Measurements from ENCODE around the gene SLC25A45.

The SLC25A45 gene

GRCh38 chr11:65403607-65404121 is 21.2 kb upstream of the SLC25A45 start:
- peak; percentile 88 for DNase-seq

- no peak for DNase-seq
Observed at GRCh38 chr11:65402790-65403189, 20.3 kb upstream of the SLC25A45 start.

GRCh38 chr11:65401803-65402248 is 19.4 kb upstream of the SLC25A45 start:
- DNase-seq, result no peak

- DNase-seq, result no peak
Observed at GRCh38 chr11:65401073-65401802, 18.8 kb upstream of the SLC25A45 start.

- DNase-seq, result no peak
Observed at GRCh38 chr11:65400307-65401072, 18.0 kb upstream of the SLC25A45 start.

- DNase-seq, result no peak
Observed at GRCh38 chr11:65399845-65400244, 17.4 kb upstream of the SLC25A45 start.

GRCh38 chr11:65399249-65399648 is 16.8 kb upstream of the SLC25A45 start:
- DNase-seq, result no peak

- DNase-seq, result no peak
Observed at GRCh38 chr11:65398362-65398910, 16.0 kb upstream of the SLC25A45 start.

- DNase-seq, result no peak
Observed at GRCh38 chr11:65396769-65397745, 14.6 kb upstream of the SLC25A45 start.

- DNase-seq, result no peak
Observed at GRCh38 chr11:65395961-65396530, 13.6 kb upstream of the SLC25A45 start.

- no peak for DNase-seq
Observed at GRCh38 chr11:65394125-65394536, 11.7 kb upstream of the SLC25A45 start.

- DNase-seq, result no peak
Observed at GRCh38 chr11:65393513-65394079, 11.2 kb upstream of the SLC25A45 start.

- DNase-seq, result no peak
Observed at GRCh38 chr11:65392899-65393298, 10.5 kb upstream of the SLC25A45 start.

GRCh38 chr11:65392186-65392829 is 9.9 kb upstream of the SLC25A45 start:
- DNase-seq, result no peak

GRCh38 chr11:65390996-65391395 is 8.6 kb upstream of the SLC25A45 start:
- no peak for DNase-seq

- no peak for DNase-seq
Observed at GRCh38 chr11:65390099-65390941, 7.9 kb upstream of the SLC25A45 start.

- DNase-seq, result no peak
Observed at GRCh38 chr11:65389294-65389980, 7.0 kb upstream of the SLC25A45 start.

GRCh38 chr11:65388731-65389130 is 6.3 kb upstream of the SLC25A45 start:
- no peak for DNase-seq

- DNase-seq, result peak; percentile 82
Observed at GRCh38 chr11:65386307-65387140, 4.1 kb upstream of the SLC25A45 start, which contains the start of gene FRMD8. Gene FRMD8, plus strand, starts transcription at chr11:65386637. Its CDS starts 400 bp downstream, at chr11:65387037.
